Stomach (tissue), 9 donors: ENCODE data around the gene WDR7. TPM values are rescaled to one million over a fixed set of nuclear protein-coding genes. Genes with fewer than 3 reads are reported as not detected.

Experiments
- DNase-seq, 2 donors: peaks; one replicate each; pipeline versions ENCODE4 v3.0.0 to v3.0.0-alpha.2; 2013 to 2019
- H3K27ac ChIP-seq, 5 donors: fragments of 200-600 bp in 4 of 5; sonication (generic) in 4 of 5; one replicate each; pipeline ENCODE4 v1.5.1; 2013 to 2019; ENCODE audit warnings: mild to moderate bottlenecking in 1 of 5, moderate library complexity in 1 of 5
- H3K27me3 ChIP-seq, 3 donors: fragments of 200-600 bp; sonication (generic); one replicate each; pipeline ENCODE4 v1.5.1; 2017 to 2019; ENCODE audit warnings: mixed run types in 1 of 3
- H3K36me3 ChIP-seq, 4 donors: fragments of 200-600 bp; sonication (generic); 1 replicate in 3 of 4; 2 replicates in 1 of 4; pipeline ENCODE4 v1.5.1; 2016 to 2019
- H3K4me1 ChIP-seq, 4 donors: fragments of 200-600 bp; sonication (generic); one replicate each; pipeline ENCODE4 v1.5.1; 2016 to 2019
- H3K4me3 ChIP-seq, 4 donors: fragments of 200-600 bp; sonication (generic) in 3 of 4; one replicate each; pipeline ENCODE4 v1.5.1; 2016 to 2019; ENCODE audit warnings: mild to moderate bottlenecking in 1 of 4
- H3K9me3 ChIP-seq, 4 donors: fragments of 200-600 bp; sonication (generic); one replicate each; pipeline ENCODE4 v1.5.1; 2016 to 2019
- EP300 ChIP-seq: sonication (generic); formaldehyde crosslinking; IDR thresholded peaks from one replicate; pipeline ENCODE4 v1.6.1; 2017; ENCODE audit warnings: antibody characterized with exemption
- POLR2A ChIP-seq, 4 donors: fragments of 450-650 bp; IDR thresholded peaks; one replicate each; pipeline ENCODE4 v1.6.1; 2016; ENCODE audit warnings: antibody characterized with exemption in 4 of 4, control low read depth in 2 of 4, mild to moderate bottlenecking in 1 of 4, moderate library complexity in 1 of 4
- POLR2AphosphoS5 ChIP-seq, 3 donors: sonication (generic); formaldehyde crosslinking; IDR thresholded peaks; one replicate each; pipeline ENCODE4 v1.6.1; 2016; ENCODE audit warnings: antibody characterized with exemption in 3 of 3
- WGBS, 5 donors: extraction: QIAGEN DNeasy Blood & Tissue Kit in 3 of 5; methylation state at CpG; one replicate each; pipeline versions ENCODE4 v1.1.5 to v1.1.7; 2013 to 2018; 5-methylcytosine and 5-hydroxymethylcytosine counted together
- intact Hi-C: fragments of 100-400 bp; cut with DNase I; formaldehyde crosslinking; loops from one replicate; pipeline ENCODE4 v1.15.1; 2023; ENCODE audit warnings: low total_unique reads
- polyA plus RNA-seq, 3 donors: library from polyadenylated mRNA; stranded (reverse); fragments of 200-250 nt; gene quantifications; one replicate each; pipeline ENCODE4 v1.2.3, GENCODE V29; 2013
- total RNA-seq, 5 donors: library from RNA; depleted of rRNA; stranded (reverse); fragments of >200 nt; gene quantifications; one replicate each; pipeline versions ENCODE4 v1.1.0 to v1.2.3, GENCODE V29; 2014 to 2016
- TF ChIP-seq, protein P1 (sequence below), 7 experiments: fragments of 450-650 bp in 4 of 7; fragments of 200-600 bp in 3 of 7; sonication (generic) in 3 of 7; IDR thresholded peaks; one replicate each; pipeline ENCODE4 v1.5.1; 2016 to 2019; ENCODE audit warnings: antibody characterized with exemption in 7 of 7, control low read depth in 2 of 7, mild to moderate bottlenecking in 1 of 7
- donor health status: healthy with polysubstance abuse.
- donor health status: Bipolar disorder and iron deficiency.
- donor health status: healthy.

The WDR7 gene
- total and polyA plus RNA-seq, 8 donors = 1.7 to 250 (median 47.2) TPM

DNA sequence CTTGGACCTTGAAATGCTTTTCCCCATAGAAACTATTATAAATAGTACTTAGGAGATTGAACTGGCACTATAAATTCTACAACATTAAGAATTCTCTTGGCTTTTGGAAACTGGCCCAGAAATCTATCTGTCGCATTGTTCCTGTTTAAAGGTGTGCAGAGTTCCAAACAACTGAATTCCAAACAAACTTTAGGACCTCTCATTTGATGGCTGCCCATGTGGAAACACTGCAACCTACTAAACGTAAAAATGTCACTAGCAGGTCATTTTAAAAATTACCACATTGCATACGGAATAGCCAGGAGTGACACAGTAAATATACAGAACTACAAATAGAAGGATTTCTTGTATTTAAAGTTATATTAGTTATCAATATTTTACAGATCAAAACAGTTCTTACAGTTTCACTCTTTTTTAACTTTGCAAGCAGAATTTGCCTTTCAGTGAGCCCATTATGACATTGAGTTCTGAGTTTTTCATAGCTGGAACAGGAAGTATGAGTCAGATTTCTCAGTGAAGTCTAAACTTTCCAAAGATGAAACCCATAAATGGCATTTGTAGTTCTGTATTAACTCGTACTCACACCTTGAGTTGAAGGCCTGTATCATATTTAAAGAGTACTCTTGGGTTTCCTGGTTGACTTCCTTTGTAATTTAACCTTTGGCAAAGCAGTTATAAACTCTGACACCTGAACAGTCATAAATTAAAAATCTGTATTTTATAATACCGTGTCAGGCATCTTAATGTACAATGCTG is 353.4 kb downstream of the WDR7 start:
- intact Hi-C loops = no loop called here
- Histone ChIP-seq H3K4me1 (peaks cover 0 to 31% (median 19%) of the 10 kb centered on the region in 4 donors), H3K27me3 (no peaks in the 10 kb centered on the region), H3K36me3 (no peaks in the 10 kb centered on the region), H3K9me3 (no peaks in the 10 kb centered on the region), H3K4me3 (no peak overlapping the region), H3K27ac (peak overlapping the region in 2 of 5 donors; percentile 23 to 64)
- TF ChIP-seq, protein P1, sequence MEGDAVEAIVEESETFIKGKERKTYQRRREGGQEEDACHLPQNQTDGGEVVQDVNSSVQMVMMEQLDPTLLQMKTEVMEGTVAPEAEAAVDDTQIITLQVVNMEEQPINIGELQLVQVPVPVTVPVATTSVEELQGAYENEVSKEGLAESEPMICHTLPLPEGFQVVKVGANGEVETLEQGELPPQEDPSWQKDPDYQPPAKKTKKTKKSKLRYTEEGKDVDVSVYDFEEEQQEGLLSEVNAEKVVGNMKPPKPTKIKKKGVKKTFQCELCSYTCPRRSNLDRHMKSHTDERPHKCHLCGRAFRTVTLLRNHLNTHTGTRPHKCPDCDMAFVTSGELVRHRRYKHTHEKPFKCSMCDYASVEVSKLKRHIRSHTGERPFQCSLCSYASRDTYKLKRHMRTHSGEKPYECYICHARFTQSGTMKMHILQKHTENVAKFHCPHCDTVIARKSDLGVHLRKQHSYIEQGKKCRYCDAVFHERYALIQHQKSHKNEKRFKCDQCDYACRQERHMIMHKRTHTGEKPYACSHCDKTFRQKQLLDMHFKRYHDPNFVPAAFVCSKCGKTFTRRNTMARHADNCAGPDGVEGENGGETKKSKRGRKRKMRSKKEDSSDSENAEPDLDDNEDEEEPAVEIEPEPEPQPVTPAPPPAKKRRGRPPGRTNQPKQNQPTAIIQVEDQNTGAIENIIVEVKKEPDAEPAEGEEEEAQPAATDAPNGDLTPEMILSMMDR (IDR thresholded peaks at IDR 0.05) = no peak
- TF ChIP-seq POLR2A (IDR thresholded peaks at IDR 0.05) (no peak), EP300 (no peak), POLR2AphosphoS5 (IDR thresholded peaks at IDR 0.05) (no peak)
- DNase-seq = peak in 1 of 2 donors; percentile 53
- WGBS, 5 donors = 27 to 46% (median 36%) methylated on average over 5 of the region's 5 CpGs

DNA sequence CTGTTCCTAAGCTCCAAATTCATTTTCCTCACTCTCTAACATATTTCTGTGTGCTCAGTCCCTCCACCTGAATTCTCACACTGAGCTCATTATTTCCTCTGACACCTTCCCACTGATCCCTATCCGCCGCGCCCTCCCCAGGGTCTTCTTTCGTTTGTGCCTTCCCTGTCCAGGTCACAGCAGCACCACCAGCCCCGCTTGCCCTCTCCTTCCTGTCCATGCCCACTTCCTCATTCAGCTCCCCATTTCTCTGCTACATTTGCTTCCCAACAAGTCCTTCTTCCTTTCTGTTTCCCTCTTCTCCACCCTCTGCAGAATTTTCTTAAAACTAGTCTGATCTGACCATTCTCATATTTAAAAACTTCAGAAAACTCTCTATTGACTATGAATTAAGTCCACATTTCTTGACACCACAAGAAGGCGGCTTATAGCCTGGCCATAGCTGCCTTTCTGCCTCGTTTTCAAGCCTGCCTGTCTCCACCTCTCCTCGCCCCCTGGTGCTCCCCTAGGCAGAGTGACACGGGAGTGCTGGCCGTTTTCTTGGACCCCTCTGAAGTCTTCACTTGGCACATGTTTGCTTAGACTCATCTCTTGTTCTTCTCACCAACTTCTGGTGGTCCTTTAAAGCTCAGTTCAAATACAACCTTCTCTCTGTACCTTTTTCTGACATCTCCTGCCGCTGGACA is 357.0 kb downstream of the WDR7 start:
- H3K27ac ChIP-seq = no peak overlapping the region
- intact Hi-C loops = no loop called here
- H3K36me3 ChIP-seq = no peaks in the 10 kb centered on the region
- WGBS, 5 donors = 87 to 89% (median 87%) methylated on average over 10 to 11 of the region's 11 CpGs
- H3K27me3 ChIP-seq = no peaks in the 10 kb centered on the region
- no peak for DNase-seq
- no peak overlapping the region for H3K4me3 ChIP-seq
- H3K4me1 ChIP-seq = peaks cover 0 to 22% (median 15%) of the 10 kb centered on the region in 4 donors
- TF ChIP-seq, protein P1 (IDR thresholded peaks at IDR 0.05) = no peak
- TF ChIP-seq EP300 (no peak), POLR2A (IDR thresholded peaks at IDR 0.05) (no peak), POLR2AphosphoS5 (IDR thresholded peaks at IDR 0.05) (no peak)
- H3K9me3 ChIP-seq = no peaks in the 10 kb centered on the region

DNA sequence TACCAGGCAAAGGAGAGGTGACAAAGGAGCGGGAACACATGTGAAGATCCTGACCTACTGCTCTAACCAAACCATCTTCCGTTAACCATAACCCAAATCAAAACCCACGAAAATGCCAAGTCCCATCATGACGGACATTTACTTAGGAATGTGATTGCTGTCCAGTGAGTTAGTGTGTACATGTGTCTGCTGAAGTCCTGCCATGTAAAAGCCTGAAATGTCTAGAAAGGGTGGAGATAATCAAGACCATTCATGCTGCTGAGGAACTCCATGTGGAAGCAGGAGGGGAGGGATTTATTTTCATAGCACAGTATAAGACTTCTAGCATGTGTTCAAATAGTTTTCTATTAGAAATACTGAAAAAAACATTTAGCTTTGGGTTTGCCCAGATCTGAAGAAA is 358.7 kb downstream of the WDR7 start:
- 90 to 97% (median 95%) methylated on average over 4 of the region's 4 CpGs for WGBS, 5 donors
- no peak overlapping the region for H3K27ac ChIP-seq

DNA sequence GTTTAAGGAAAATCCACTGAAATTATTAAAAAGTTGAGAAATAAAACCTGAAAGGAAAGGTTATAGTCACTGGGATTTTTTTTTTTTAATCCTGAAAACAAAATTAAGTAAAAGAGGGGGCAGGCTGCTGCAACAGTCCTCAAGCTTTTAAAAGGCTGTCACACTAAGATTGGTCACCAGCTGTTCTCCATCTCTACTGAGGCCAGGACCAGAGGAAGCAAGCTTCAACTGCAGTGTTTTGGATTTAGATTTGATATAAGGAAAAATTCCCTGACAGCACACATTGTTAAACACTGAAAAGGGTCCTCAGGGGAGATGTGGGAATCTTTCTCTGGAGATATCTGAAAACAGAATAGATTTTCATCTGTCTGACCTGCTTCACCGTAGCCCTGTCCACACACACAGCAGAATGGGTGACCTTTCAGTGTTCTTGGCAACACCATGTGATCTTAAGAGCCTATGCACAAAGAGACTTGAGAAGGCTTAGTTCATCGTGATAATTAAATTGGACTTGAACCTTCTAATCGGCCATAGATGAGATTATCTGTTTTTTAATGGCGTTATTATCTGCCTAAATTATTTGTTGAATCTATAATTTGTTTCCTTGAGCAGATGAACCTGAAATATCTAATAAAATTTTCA is 363.7 kb downstream of the WDR7 start:
- WGBS, 5 donors = 40 to 69% (median 51%) methylated on average over 4 of the region's 4 CpGs
- Histone ChIP-seq H3K36me3 (no peaks in the 10 kb centered on the region), H3K27me3 (no peaks in the 10 kb centered on the region), H3K4me1 (no peaks in the 10 kb centered on the region), H3K9me3 (no peaks in the 10 kb centered on the region), H3K27ac (no peak overlapping the region), H3K4me3 (no peak overlapping the region)
- no peak for TF ChIP-seq EP300
- peak in 1 of 2 donors; percentile 26 for DNase-seq
- intact Hi-C loops = no loop called here

More for the DNA sequence above, 358.7 kb downstream of the WDR7 start:
- H3K27me3 ChIP-seq = no peaks in the 10 kb centered on the region
- H3K4me3 ChIP-seq = no peak overlapping the region
- H3K4me1 ChIP-seq = peaks cover 0 to 6% (median 2%) of the 10 kb centered on the region in 4 donors
- intact Hi-C loops = no loop called here
- H3K36me3 ChIP-seq = no peaks in the 10 kb centered on the region
- H3K9me3 ChIP-seq = no peaks in the 10 kb centered on the region
- no peak for DNase-seq
- TF ChIP-seq, protein P1 (IDR thresholded peaks at IDR 0.05) = no peak
- TF ChIP-seq POLR2AphosphoS5 (IDR thresholded peaks at IDR 0.05) (no peak), POLR2A (IDR thresholded peaks at IDR 0.05) (no peak), EP300 (no peak)
